NCI-H1048 (cell line): ENCODE results near the gene PLXNA4.

Experiments
- DNase-seq: peaks from one replicate; lab custom pipeline; 2025; lab: John Stamatoyannopoulos, UW

PLXNA4 gene

GRCh38 chr7:132243051-132243450 lies 333.2 kb downstream of the PLXNA4 start:
- DNase-seq, result no peak

GRCh38 chr7:132242192-132242812 lies 334.0 kb downstream of the PLXNA4 start:
- DNase-seq, result no peak

GRCh38 chr7:132240821-132241422 lies 335.3 kb downstream of the PLXNA4 start:
- no peak for DNase-seq

GRCh38 chr7:132240262-132240661 lies 336.0 kb downstream of the PLXNA4 start:
- DNase-seq, result no peak

- no peak for DNase-seq
Observed at GRCh38 chr7:132239422-132239994, 336.8 kb downstream of the PLXNA4 start.

- DNase-seq, result no peak
Observed at GRCh38 chr7:132234711-132235110, 341.6 kb downstream of the PLXNA4 start.

- DNase-seq, result no peak
Observed at GRCh38 chr7:132232406-132232805, 343.9 kb downstream of the PLXNA4 start.

GRCh38 chr7:132230462-132230861 lies 345.8 kb downstream of the PLXNA4 start:
- DNase-seq, result no peak

GRCh38 chr7:132228240-132228639 lies 348.0 kb downstream of the PLXNA4 start:
- no peak for DNase-seq

GRCh38 chr7:132226957-132227290 lies 349.3 kb downstream of the PLXNA4 start:
- DNase-seq, result no peak

GRCh38 chr7:132226046-132226956 lies 350.0 kb downstream of the PLXNA4 start:
- DNase-seq, result no peak

GRCh38 chr7:132225216-132226030 lies 350.8 kb downstream of the PLXNA4 start:
- DNase-seq, result no peak

- DNase-seq, result no peak
Observed at GRCh38 chr7:132221356-132221755, 354.9 kb downstream of the PLXNA4 start.

- no peak for DNase-seq
Observed at GRCh38 chr7:132220060-132220459, 356.2 kb downstream of the PLXNA4 start.

- DNase-seq, result no peak
Observed at GRCh38 chr7:132218876-132219275, 357.4 kb downstream of the PLXNA4 start.

- DNase-seq, result no peak
Observed at GRCh38 chr7:132216847-132217525, 359.3 kb downstream of the PLXNA4 start.

- DNase-seq, result no peak
Observed at GRCh38 chr7:132214452-132214851, 361.8 kb downstream of the PLXNA4 start.

GRCh38 chr7:132213583-132213982 lies 362.7 kb downstream of the PLXNA4 start:
- no peak for DNase-seq

GRCh38 chr7:132211971-132212370 lies 364.3 kb downstream of the PLXNA4 start:
- DNase-seq, result no peak

- DNase-seq, result no peak
Observed at GRCh38 chr7:132210821-132211220, 365.4 kb downstream of the PLXNA4 start.

GRCh38 chr7:132207782-132208181 lies 368.5 kb downstream of the PLXNA4 start:
- DNase-seq, result no peak
